NCI-H1092 (cell line): ENCODE measurements around the gene RGSL1.
A peak's percentile ranks its signal among the peaks of the same experiment; 100 is the strongest.

Experiments
- DNase-seq: peaks from one replicate; lab custom pipeline; 2025; lab: John Stamatoyannopoulos, UW

The RGSL1 gene

GRCh38 chr1:182588500-182589396 is 138.8 kb downstream of the RGSL1 start, which contains the start of gene RNASEL:
Gene RNASEL (minus strand): TSS chr1:182589256. CDS start chr1:182586806, 2,450 bp downstream.
- no peak for DNase-seq

- no peak for DNase-seq
Measured at GRCh38 chr1:182589520-182589919, 139.6 kb downstream of the RGSL1 start.

- DNase-seq = no peak
Measured at GRCh38 chr1:182589931-182590330, 140.0 kb downstream of the RGSL1 start.

- DNase-seq = peak; percentile 58
Measured at GRCh38 chr1:182595641-182596240, 145.8 kb downstream of the RGSL1 start.

- no peak for DNase-seq
Measured at GRCh38 chr1:182596934-182597333, 147.0 kb downstream of the RGSL1 start.

- DNase-seq = no peak
Measured at GRCh38 chr1:182598296-182598695, 148.3 kb downstream of the RGSL1 start.

- DNase-seq = no peak
Measured at GRCh38 chr1:182599339-182599738, 149.4 kb downstream of the RGSL1 start.

- no peak for DNase-seq
Measured at GRCh38 chr1:182600036-182600713, 150.2 kb downstream of the RGSL1 start.

- no peak for DNase-seq
Measured at GRCh38 chr1:182600745-182601415, 150.9 kb downstream of the RGSL1 start.

- peak; percentile 85 for DNase-seq
Measured at GRCh38 chr1:182601416-182601786, 151.5 kb downstream of the RGSL1 start.

- no peak for DNase-seq
Measured at GRCh38 chr1:182601913-182602312, 152.0 kb downstream of the RGSL1 start.

- DNase-seq = no peak
Measured at GRCh38 chr1:182602935-182603645, 153.1 kb downstream of the RGSL1 start.

- no peak for DNase-seq
Measured at GRCh38 chr1:182603646-182604174, 153.8 kb downstream of the RGSL1 start.

GRCh38 chr1:182604175-182605164 is 154.5 kb downstream of the RGSL1 start, which contains the start of gene RGS16:
Gene RGS16 (minus strand): TSS chr1:182604389. CDS start chr1:182604259, 130 bp downstream.
- DNase-seq = peak; percentile 96

- DNase-seq = no peak
Measured at GRCh38 chr1:182607566-182607965, 157.6 kb downstream of the RGSL1 start.

GRCh38 chr1:182608236-182608635 is 158.3 kb downstream of the RGSL1 start:
- no peak for DNase-seq

GRCh38 chr1:182608845-182609610 is 159.1 kb downstream of the RGSL1 start:
- no peak for DNase-seq
